Activated naive CD8-positive, alpha-beta T cell treated with anti-CD3 and anti-CD28 coated beads for 36 hours (primary cell): ENCODE data around the gene SLC43A3. TPM values are rescaled to one million over a fixed set of nuclear protein-coding genes. Genes with fewer than 3 reads are reported as not detected.
"Not testable (repeated sequence)": the region's sequence is repeated elsewhere in the genome, so short reads cannot be mapped to it uniquely, and the experiment has no call there.

Experiments used
- DNase-seq: peaks from one replicate; pipeline ENCODE4 v3.0.0; 2021
- H3K27ac Mint-ChIP-seq: one replicate; pipeline ENCODE4 v1.8.0; 2022; ENCODE audit warnings: mild to moderate bottlenecking, moderate library complexity, mixed read lengths
- H3K27me3 Mint-ChIP-seq: one replicate; pipeline ENCODE4 v1.8.0; 2022; ENCODE audit warnings: mild to moderate bottlenecking, mixed read lengths
- H3K36me3 Mint-ChIP-seq: one replicate; pipeline ENCODE4 v1.8.0; 2021; ENCODE audit warnings: mild to moderate bottlenecking, mixed read lengths
- H3K4me1 Mint-ChIP-seq: one replicate; pipeline ENCODE4 v1.8.0; 2021; ENCODE audit warnings: mixed read lengths
- H3K4me3 Mint-ChIP-seq: one replicate; pipeline ENCODE4 v1.8.0; 2022; ENCODE audit warnings: mild to moderate bottlenecking, moderate library complexity, mixed read lengths
- H3K9me3 Mint-ChIP-seq: one replicate; pipeline ENCODE4 v1.8.0; 2022; ENCODE audit warnings: mixed read lengths
- total RNA-seq, 2 experiments: library from RNA; stranded (reverse); gene quantifications; one replicate each; pipeline ENCODE4 v1.2.3, GENCODE V29; 2021

Gene SLC43A3
- total RNA-seq, 2 experiments from 2014 or later, result 331 to 348 TPM

GRCh38 chr11:57374966-57375365 is 52.0 kb downstream of the SLC43A3 start:
- peaks cover 12% of the 10 kb centered on the region for H3K27me3 Mint-ChIP-seq
- H3K36me3 Mint-ChIP-seq, result no peaks in the 10 kb centered on the region
- no peak overlapping the region for H3K4me3 Mint-ChIP-seq
- no peaks in the 10 kb centered on the region for H3K9me3 Mint-ChIP-seq
- no peak overlapping the region for H3K27ac Mint-ChIP-seq
- no peaks in the 10 kb centered on the region for H3K4me1 Mint-ChIP-seq
- DNase-seq, result no peak

GRCh38 chr11:57373146-57373545 is 53.8 kb downstream of the SLC43A3 start:
- H3K4me1 Mint-ChIP-seq, result no peaks in the 10 kb centered on the region
- H3K9me3 Mint-ChIP-seq, result no peaks in the 10 kb centered on the region
- no peak for DNase-seq
- no peak overlapping the region for H3K4me3 Mint-ChIP-seq
- H3K27me3 Mint-ChIP-seq, result peaks cover 8% of the 10 kb centered on the region
- no peaks in the 10 kb centered on the region for H3K36me3 Mint-ChIP-seq
- no peak overlapping the region for H3K27ac Mint-ChIP-seq

GRCh38 chr11:57370941-57371340 is 56.0 kb downstream of the SLC43A3 start:
- Mint-ChIP-seq H3K9me3 (no peaks in the 10 kb centered on the region), H3K27me3 (no peaks in the 10 kb centered on the region), H3K4me3 (no peak overlapping the region), H3K36me3 (no peaks in the 10 kb centered on the region), H3K4me1 (no peaks in the 10 kb centered on the region), H3K27ac (no peak overlapping the region)
- no peak for DNase-seq

DNA sequence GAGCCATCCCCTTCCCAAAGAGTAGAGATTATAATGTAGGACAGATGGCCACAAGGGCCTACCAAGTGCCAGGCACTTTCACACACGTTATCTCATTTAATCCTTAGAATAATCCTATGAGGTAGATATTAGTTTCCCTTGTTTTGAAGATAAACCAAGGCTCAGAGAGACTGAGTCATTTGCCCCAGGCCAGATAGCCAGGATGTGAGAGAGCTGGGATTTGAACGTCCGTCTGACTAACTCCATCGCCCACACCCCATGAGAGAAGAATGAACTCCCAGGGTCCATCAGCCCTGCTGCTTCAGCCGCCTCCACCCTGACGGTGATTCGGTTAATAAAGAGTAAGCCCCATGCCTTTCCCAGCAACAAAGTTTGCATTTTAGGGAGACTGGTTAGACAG is 56.7 kb downstream of the SLC43A3 start:
- Mint-ChIP-seq H3K4me3 (no peak overlapping the region), H3K27ac (no peak overlapping the region), H3K9me3 (no peaks in the 10 kb centered on the region), H3K27me3 (no peaks in the 10 kb centered on the region), H3K36me3 (no peaks in the 10 kb centered on the region), H3K4me1 (no peaks in the 10 kb centered on the region)
- no peak for DNase-seq

DNA sequence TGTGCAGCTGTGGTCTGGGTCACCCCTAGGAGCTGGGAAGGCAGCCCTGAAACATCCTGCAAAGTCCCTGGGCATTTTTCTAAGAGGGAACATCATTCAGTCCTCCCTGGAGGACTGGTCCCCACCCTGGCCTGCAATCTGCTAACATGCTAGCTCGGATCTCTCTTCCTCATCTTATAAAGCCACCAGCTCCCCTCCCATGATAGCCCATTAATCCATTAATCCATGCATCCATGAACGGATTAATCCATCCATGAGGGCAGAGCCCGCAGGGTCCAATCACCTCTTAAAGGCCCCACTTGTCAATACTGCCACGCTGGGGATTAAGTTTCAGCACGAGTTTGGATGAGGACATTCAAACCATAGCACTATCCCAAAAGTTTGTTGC is 58.1 kb downstream of the SLC43A3 start:
- H3K9me3 Mint-ChIP-seq, result no peaks in the 10 kb centered on the region
- DNase-seq, result no peak
- H3K27me3 Mint-ChIP-seq, result no peaks in the 10 kb centered on the region
- no peaks in the 10 kb centered on the region for H3K4me1 Mint-ChIP-seq
- no peak overlapping the region for H3K4me3 Mint-ChIP-seq
- H3K36me3 Mint-ChIP-seq, result no peaks in the 10 kb centered on the region
- H3K27ac Mint-ChIP-seq, result no peak overlapping the region

DNA sequence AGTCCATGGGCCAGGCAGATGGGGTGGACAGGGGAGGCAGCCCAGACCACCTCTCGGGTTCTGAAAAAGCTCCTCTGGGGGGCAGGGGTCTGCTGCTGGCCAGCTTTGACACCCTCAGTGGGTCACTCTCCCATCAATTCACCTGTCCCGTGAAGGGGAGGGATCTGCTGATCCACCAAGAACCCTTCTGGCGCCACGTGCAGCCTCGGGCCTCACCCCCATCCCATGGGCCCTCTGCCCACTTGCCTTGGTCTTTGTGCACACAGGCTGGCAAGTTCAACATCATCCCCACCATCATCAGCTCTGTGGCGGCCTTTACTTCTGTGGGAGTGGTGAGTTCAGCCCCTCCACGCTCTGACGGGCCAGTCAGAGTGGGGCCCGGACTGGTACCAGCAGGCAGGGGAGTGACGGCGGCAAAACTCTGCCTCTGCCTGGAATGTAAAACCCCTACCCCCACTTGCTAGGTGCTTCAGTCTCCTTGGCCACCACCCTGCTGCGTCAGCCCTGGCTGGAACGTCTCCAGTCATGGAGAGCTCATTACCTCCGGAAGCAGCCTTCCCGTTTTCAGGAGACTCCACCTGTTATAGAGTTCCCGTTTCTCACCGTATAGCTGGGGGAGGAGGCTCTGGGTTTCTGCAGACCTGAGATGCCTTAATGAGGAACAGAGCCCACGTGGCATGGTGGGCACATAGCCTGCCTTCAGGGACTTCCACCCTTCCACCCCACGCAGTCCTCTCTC is 58.6 kb downstream of the SLC43A3 start:
- Mint-ChIP-seq H3K36me3 (no peaks in the 10 kb centered on the region), H3K27ac (no peak overlapping the region), H3K27me3 (peaks cover 2% of the 10 kb centered on the region), H3K9me3 (no peaks in the 10 kb centered on the region), H3K4me3 (no peak overlapping the region), H3K4me1 (no peaks in the 10 kb centered on the region)
- DNase-seq, result no peak

GRCh38 chr11:57364851-57365660 is 61.9 kb downstream of the SLC43A3 start:
- no peaks in the 10 kb centered on the region for H3K36me3 Mint-ChIP-seq
- no peak overlapping the region for H3K4me3 Mint-ChIP-seq
- no peaks in the 10 kb centered on the region for H3K9me3 Mint-ChIP-seq
- H3K27ac Mint-ChIP-seq, result no peak overlapping the region
- no peaks in the 10 kb centered on the region for H3K4me1 Mint-ChIP-seq
- H3K27me3 Mint-ChIP-seq, result peaks cover 5% of the 10 kb centered on the region
- no peak for DNase-seq

DNA sequence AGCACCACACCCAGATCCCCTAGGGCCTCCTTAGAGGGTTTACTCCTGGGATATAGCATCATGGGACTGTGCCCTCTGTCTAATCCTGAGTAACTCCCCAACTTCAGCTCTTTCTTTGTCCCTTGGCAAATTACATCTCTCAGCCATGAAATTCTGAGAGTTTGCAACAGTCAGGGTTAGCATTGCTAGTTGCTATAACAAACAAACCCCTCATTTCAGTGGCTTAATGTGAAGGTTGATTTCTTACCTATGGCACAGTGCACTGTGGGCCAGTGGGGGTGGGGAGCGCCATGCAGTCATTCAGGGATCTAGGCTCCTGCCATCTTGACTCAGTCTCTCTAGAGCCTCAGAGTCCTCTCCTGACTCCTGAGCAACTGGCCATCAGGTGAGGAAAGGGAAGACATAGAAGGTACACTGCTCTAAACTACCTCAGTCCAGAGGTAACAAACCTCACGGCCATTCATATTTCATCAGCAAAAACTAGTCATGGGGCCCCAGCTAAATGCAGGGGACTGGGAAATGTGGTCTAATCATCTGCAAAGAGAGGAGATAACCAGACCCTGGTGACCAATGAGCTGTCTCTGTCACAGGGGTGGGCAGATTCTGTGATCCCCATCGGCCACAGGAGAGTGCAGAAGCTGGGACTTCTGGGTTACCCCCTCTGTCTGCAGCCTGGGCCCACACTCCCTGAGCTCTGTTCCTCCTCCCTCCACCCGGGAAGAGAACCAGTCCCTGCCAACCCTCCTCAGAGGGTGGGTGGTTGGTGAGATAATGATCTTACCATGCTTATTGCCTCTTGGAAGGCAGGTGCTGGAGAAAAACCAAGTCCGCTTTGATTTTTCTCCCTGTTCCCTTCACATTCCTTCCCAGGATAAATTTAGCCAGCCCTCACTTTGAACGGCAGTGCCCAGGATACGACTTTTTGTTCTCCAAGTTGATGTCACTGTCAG is 63.5 kb downstream of the SLC43A3 start:
- Mint-ChIP-seq H3K27ac (no peak overlapping the region), H3K4me1 (no peaks in the 10 kb centered on the region), H3K4me3 (no peak overlapping the region), H3K27me3 (peaks cover 5% of the 10 kb centered on the region), H3K36me3 (no peaks in the 10 kb centered on the region), H3K9me3 (no peaks in the 10 kb centered on the region)
- DNase-seq, result no peak

GRCh38 chr11:57361926-57362325 is 65.0 kb downstream of the SLC43A3 start:
- Mint-ChIP-seq H3K27ac (no peak overlapping the region), H3K36me3 (no peaks in the 10 kb centered on the region), H3K9me3 (no peaks in the 10 kb centered on the region), H3K27me3 (peaks cover 5% of the 10 kb centered on the region), H3K4me3 (no peak overlapping the region), H3K4me1 (no peaks in the 10 kb centered on the region)
- DNase-seq, result no peak

- H3K27ac Mint-ChIP-seq, H3K36me3 Mint-ChIP-seq, DNase-seq, H3K4me1 Mint-ChIP-seq, H3K27me3 Mint-ChIP-seq, H3K9me3 Mint-ChIP-seq, H3K4me3 Mint-ChIP-seq: not testable (repeated sequence)
Measured at GRCh38 chr11:57361420-57361819, 65.5 kb downstream of the SLC43A3 start.

- Mint-ChIP-seq H3K4me1 (peaks cover 3% of the 10 kb centered on the region), H3K27ac (no peak overlapping the region), H3K9me3 (no peaks in the 10 kb centered on the region), H3K36me3 (no peaks in the 10 kb centered on the region), H3K27me3 (peaks cover 5% of the 10 kb centered on the region), H3K4me3 (no peak overlapping the region)
- no peak for DNase-seq
Measured at GRCh38 chr11:57360991-57361390, 65.9 kb downstream of the SLC43A3 start.

GRCh38 chr11:57359896-57360690 is 66.8 kb downstream of the SLC43A3 start:
- H3K36me3 Mint-ChIP-seq, result no peaks in the 10 kb centered on the region

DNA sequence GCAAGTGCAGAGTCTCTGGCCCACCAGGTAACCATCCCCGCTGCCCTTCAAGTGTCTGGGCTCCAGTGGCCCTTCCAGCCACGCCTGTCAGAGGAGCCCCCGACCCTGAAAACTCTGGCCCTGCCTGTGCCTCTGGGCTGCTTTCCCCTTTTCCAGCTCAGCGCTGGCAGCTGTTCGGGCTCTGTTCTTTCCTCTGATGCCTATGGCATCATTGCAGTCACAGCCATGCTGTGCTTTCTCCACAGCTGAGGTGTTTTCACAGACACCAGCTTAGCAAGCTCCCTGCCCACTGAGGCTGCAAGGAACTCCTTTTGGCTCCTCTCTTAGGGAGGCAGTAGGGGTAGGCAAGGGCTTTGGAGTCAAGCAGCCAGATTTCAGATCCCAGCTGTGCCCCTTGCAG is 67.5 kb downstream of the SLC43A3 start:
- Mint-ChIP-seq H3K27ac (no peak overlapping the region), H3K4me3 (no peak overlapping the region), H3K27me3 (peaks cover 10% of the 10 kb centered on the region), H3K36me3 (no peaks in the 10 kb centered on the region), H3K9me3 (no peaks in the 10 kb centered on the region), H3K4me1 (peaks cover 3% of the 10 kb centered on the region)
- no peak for DNase-seq

More at GRCh38 chr11:57359896-57360690, 66.8 kb downstream of the SLC43A3 start:
- Mint-ChIP-seq H3K27me3 (peaks cover 5% of the 10 kb centered on the region), H3K27ac (no peak overlapping the region), H3K4me3 (no peak overlapping the region), H3K9me3 (no peaks in the 10 kb centered on the region), H3K4me1 (peaks cover 3% of the 10 kb centered on the region)
- DNase-seq, result no peak

DNA sequence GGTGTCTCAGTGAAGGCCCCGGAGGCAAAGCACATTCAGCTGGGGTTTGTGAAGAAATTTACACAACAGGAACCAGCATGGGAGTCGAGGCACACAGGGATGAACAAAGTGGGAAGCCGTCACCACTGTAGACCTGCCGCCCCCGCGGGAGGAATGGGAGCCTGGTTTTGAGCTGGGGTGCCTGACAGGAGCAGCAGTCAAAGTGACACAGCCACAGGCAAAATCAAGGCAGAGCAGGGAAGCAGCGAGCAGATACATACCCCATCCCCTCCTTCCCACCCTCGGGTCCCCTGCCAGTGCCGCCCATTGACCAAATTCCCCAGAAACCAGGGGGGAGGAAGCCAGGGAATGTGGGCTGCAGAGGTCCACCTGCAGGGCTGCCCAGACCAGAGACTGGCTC is 67.9 kb downstream of the SLC43A3 start:
- Mint-ChIP-seq H3K4me1 (peaks cover 3% of the 10 kb centered on the region), H3K27me3 (peaks cover 11% of the 10 kb centered on the region), H3K36me3 (no peaks in the 10 kb centered on the region), H3K27ac (no peak overlapping the region), H3K4me3 (no peak overlapping the region), H3K9me3 (no peaks in the 10 kb centered on the region)
- DNase-seq, result no peak
